ENCODE results near the gene BRS3.

DNA sequence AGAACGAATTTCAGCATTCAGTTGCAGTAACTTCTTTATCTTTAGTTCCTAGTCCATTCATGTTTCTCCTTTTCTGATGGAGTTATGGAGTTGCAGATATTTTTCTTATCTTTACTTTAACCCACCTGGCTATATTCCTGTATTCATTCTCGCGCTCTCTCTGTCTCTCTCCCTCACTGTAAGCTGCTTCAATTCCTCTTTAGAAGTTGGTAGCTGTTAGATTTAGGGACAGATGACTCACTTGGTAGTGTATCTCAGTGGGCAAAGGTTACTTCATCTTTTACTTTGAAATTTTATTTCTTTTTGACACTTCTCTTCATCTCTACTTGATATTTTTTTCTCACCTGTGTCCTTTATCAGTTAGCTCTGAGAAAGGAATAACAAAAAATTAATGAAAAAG lies 49.6 kb upstream of the BRS3 start:
- TF ChIP-seq GLIS3 (CRISPR knock-in tag; IDR thresholded peaks at IDR 0.05) (no peak), ZFP30 (CRISPR knock-in tag; IDR thresholded peaks at IDR 0.05) (no peak), ARNTL (CRISPR knock-in tag; IDR thresholded peaks at IDR 0.05; ENCODE audit: borderline replicate concordance, low read depth) (no peak), SNAI2 (CRISPR knock-in tag; IDR thresholded peaks at IDR 0.05) (no peak), ZFP3 (CRISPR knock-in tag; IDR thresholded peaks at IDR 0.05) (no peak), RARB (CRISPR knock-in tag; IDR thresholded peaks at IDR 0.05) (no peak), ZC3H10 (CRISPR knock-in tag; IDR thresholded peaks at IDR 0.05) (no peak), PPARA (CRISPR knock-in tag; IDR thresholded peaks at IDR 0.05; ENCODE audit: borderline replicate concordance) (no peak)
- TF ChIP-seq, protein P1, sequence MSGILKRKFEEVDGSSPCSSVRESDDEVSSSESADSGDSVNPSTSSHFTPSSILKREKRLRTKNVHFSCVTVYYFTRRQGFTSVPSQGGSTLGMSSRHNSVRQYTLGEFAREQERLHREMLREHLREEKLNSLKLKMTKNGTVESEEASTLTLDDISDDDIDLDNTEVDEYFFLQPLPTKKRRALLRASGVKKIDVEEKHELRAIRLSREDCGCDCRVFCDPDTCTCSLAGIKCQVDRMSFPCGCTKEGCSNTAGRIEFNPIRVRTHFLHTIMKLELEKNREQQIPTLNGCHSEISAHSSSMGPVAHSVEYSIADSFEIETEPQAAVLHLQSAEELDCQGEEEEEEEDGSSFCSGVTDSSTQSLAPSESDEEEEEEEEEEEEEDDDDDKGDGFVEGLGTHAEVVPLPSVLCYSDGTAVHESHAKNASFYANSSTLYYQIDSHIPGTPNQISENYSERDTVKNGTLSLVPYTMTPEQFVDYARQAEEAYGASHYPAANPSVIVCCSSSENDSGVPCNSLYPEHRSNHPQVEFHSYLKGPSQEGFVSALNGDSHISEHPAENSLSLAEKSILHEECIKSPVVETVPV (CRISPR knock-in tag; IDR thresholded peaks at IDR 0.05), result no peak
- TF ChIP-seq, protein P2, sequence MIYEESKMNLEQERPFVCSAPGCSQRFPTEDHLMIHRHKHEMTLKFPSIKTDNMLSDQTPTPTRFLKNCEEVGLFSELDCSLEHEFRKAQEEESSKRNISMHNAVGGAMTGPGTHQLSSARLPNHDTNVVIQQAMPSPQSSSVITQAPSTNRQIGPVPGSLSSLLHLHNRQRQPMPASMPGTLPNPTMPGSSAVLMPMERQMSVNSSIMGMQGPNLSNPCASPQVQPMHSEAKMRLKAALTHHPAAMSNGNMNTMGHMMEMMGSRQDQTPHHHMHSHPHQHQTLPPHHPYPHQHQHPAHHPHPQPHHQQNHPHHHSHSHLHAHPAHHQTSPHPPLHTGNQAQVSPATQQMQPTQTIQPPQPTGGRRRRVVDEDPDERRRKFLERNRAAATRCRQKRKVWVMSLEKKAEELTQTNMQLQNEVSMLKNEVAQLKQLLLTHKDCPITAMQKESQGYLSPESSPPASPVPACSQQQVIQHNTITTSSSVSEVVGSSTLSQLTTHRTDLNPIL (CRISPR knock-in tag; IDR thresholded peaks at IDR 0.05; ENCODE audit: low read depth), result no peak
- TF ChIP-seq, protein P3, sequence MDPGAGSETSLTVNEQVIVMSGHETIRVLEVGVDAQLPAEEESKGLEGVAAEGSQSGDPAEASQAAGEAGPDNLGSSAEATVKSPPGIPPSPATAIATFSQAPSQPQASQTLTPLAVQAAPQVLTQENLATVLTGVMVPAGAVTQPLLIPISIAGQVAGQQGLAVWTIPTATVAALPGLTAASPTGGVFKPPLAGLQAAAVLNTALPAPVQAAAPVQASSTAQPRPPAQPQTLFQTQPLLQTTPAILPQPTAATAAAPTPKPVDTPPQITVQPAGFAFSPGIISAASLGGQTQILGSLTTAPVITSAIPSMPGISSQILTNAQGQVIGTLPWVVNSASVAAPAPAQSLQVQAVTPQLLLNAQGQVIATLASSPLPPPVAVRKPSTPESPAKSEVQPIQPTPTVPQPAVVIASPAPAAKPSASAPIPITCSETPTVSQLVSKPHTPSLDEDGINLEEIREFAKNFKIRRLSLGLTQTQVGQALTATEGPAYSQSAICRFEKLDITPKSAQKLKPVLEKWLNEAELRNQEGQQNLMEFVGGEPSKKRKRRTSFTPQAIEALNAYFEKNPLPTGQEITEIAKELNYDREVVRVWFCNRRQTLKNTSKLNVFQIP (CRISPR knock-in tag; IDR thresholded peaks at IDR 0.05; ENCODE audit: borderline replicate concordance, low read depth), result no peak
- TF ChIP-seq, protein P4, sequence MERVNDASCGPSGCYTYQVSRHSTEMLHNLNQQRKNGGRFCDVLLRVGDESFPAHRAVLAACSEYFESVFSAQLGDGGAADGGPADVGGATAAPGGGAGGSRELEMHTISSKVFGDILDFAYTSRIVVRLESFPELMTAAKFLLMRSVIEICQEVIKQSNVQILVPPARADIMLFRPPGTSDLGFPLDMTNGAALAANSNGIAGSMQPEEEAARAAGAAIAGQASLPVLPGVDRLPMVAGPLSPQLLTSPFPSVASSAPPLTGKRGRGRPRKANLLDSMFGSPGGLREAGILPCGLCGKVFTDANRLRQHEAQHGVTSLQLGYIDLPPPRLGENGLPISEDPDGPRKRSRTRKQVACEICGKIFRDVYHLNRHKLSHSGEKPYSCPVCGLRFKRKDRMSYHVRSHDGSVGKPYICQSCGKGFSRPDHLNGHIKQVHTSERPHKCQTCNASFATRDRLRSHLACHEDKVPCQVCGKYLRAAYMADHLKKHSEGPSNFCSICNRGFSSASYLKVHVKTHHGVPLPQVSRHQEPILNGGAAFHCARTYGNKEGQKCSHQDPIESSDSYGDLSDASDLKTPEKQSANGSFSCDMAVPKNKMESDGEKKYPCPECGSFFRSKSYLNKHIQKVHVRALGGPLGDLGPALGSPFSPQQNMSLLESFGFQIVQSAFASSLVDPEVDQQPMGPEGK (CRISPR knock-in tag; IDR thresholded peaks at IDR 0.05; ENCODE audit: borderline replicate concordance), result no peak
- TF ChIP-seq, protein P5, sequence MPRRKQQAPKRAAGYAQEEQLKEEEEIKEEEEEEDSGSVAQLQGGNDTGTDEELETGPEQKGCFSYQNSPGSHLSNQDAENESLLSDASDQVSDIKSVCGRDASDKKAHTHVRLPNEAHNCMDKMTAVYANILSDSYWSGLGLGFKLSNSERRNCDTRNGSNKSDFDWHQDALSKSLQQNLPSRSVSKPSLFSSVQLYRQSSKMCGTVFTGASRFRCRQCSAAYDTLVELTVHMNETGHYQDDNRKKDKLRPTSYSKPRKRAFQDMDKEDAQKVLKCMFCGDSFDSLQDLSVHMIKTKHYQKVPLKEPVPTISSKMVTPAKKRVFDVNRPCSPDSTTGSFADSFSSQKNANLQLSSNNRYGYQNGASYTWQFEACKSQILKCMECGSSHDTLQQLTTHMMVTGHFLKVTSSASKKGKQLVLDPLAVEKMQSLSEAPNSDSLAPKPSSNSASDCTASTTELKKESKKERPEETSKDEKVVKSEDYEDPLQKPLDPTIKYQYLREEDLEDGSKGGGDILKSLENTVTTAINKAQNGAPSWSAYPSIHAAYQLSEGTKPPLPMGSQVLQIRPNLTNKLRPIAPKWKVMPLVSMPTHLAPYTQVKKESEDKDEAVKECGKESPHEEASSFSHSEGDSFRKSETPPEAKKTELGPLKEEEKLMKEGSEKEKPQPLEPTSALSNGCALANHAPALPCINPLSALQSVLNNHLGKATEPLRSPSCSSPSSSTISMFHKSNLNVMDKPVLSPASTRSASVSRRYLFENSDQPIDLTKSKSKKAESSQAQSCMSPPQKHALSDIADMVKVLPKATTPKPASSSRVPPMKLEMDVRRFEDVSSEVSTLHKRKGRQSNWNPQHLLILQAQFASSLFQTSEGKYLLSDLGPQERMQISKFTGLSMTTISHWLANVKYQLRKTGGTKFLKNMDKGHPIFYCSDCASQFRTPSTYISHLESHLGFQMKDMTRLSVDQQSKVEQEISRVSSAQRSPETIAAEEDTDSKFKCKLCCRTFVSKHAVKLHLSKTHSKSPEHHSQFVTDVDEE (CRISPR knock-in tag; IDR thresholded peaks at IDR 0.05), result no peak

All from SK-N-SH treated with all-trans-retinoic acid at 6 μM for 48 hours (cell line).